GM19351 (cell line): ENCODE measurements around the gene ABR.

ENCODE experiments used
- ATAC-seq: cut with Tn5 transposase; IDR thresholded peaks from one replicate; pipeline ENCODE4 v1.9.1; 2021; ENCODE audit warnings: mild to moderate bottlenecking, moderate library complexity; ENCODE audit not compliant: unreplicated experiment

Gene ABR

GRCh38 chr17:1179818-1180742, at the start of gene ABR:
Gene ABR (minus strand): TSS chr17:1179981. CDS start chr17:1179727, 254 bp downstream.
- ATAC-seq, result no peak

GRCh38 chr17:1229349-1229899, 49.6 kb upstream of the ABR start:
- ATAC-seq, result peak; percentile 58

DNA sequence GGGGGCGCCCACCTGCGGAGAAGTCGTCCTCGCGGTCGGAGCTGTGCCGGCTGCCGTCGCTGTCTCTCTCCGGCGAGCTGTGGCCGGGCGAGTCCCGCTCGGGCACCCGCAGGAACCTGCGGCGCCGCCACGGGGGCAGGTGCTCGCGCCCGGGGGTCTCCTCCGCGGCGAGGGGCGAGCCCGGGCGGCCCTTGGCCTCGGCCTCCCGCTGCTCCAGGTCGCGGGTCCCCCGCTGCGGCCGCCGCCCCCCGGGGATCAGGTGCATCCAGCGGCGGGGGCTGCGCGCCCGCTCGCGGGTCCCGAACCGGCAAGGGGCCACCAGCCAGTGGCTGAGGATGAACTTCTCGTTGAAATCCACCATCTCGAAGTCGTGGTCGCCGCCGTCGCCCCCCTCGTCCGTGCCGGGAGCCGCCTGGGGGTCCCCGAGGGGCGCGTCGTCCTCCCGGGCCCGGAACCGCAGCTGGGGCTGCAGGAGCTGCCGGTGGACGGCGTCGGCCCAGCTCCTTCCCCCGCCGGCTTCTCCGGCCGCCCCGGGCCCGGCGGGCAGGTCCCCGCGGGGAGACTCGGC, 49.1 kb upstream of the ABR start:
- ATAC-seq, result peak; percentile 19

DNA sequence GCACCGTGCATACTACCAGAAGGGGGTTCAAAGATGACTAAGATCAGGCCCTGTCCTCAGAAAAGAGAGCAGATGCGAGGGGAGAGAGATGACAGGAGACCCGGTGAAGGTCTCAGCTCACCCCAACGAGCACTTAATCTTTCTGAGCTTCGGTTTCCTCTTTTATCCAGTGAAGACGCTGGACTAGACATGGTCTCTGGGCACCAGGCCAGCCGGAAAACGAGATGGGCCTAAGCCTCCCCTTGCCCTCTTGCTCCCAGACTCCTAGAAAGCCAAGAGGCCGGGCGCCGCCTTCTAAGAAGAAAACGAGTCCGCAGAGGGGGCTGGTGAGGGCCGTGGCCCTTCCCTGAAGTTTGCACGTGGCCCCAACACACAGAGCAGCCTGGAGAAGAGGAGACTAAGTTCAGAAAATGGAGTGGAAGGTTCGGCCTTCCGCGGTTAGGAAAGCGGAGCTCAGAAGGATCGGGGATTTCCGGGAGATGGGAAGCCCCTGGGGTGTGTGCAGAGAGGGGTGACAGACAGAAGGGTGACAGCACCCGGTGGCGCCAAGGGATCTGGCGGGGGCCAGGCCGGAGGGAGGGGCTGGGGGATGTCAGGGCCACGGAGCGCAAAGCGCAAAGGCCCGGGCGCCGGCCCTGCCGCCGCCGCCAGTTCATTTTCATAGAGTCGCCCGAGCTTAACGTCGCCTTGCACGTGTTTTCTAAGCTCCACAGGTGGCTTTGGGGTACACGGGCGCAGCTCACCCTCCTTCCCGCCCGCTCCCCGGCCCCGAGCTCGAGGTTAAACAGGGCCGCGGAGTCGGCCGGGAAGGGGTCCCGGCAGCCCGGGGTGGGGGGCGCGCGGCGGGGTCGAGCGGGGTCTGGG, 48.4 kb upstream of the ABR start:
- no peak for ATAC-seq

- ATAC-seq, result no peak
Observed at GRCh38 chr17:1227365-1227764, 47.6 kb upstream of the ABR start.

GRCh38 chr17:1226308-1226707, 46.5 kb upstream of the ABR start:
- ATAC-seq, result no peak

DNA sequence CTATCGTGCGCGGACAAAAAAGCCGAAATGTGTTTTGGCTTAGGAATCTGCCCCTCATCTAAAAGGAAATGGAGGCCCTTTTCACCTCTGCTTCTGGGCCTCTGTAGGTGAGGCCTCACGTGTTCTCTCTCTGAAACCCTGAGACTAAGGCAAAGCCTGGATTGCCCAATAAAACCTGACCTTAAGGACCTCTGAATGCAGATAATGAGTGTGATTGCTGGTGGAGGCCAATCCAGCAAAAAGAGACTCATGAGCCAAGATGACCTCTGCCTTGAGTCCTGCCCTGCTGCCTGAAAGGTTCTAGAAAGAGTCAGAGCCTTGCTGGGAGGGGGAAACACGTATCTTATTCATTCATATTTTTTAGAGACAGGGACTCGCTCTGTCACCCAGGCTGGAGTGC, 44.5 kb upstream of the ABR start:
- no peak for ATAC-seq

GRCh38 chr17:1223662-1224061, 43.9 kb upstream of the ABR start:
- no peak for ATAC-seq

DNA sequence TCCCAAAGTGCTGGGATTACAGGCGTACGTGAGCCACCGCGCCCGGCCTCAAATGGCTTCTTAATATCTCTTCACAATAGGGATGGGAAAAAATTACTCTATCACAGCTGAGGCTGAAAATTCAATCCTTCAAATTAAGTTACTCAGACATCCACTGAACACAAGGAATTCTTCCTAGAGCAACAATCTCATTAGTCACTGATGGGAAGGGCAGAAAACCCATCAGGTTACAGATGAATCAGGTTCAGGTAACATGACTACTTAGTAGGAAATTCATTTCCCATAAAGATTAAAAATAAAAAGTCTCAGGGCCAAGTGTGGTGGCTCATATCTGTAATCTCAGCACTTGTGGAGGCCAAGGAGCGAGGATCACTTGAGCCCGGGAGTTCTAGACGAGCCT, 42.5 kb upstream of the ABR start:
- ATAC-seq, result no peak

GRCh38 chr17:1221209-1221608, 41.4 kb upstream of the ABR start:
- no peak for ATAC-seq

DNA sequence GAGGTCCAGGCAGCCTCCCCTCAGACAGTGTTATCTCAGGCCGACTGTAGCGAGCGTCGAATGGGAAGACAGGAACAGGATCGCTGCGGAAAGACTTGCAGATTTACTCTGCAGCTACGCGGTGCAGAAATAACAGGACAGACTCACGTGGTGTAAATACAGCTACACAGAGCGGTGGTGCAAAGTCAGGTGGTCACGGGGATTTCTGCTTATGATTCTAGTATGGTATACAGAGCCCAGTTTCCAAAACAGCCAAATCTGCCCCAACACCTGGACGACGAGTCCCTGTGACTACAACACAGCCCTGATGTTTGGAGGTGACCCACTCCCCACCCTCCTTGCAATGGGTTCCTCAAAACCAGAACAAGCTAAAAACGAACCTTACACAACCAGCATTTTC, 40.6 kb upstream of the ABR start:
- ATAC-seq, result no peak

DNA sequence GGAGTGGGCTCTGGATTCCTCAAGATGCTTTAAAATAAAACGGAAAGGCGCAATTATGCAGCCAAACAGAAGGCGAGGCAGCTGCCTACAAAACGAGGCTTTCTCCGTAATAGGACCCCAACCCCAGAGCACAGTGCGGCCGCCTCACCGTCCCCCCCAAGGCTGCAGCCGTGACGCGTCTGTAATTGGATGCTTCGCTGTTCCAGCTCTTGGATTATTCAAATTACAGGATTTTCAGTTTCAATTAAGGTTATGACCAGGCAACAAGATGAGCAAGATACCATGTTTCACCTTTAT, 37.3 kb upstream of the ABR start:
- no peak for ATAC-seq

DNA sequence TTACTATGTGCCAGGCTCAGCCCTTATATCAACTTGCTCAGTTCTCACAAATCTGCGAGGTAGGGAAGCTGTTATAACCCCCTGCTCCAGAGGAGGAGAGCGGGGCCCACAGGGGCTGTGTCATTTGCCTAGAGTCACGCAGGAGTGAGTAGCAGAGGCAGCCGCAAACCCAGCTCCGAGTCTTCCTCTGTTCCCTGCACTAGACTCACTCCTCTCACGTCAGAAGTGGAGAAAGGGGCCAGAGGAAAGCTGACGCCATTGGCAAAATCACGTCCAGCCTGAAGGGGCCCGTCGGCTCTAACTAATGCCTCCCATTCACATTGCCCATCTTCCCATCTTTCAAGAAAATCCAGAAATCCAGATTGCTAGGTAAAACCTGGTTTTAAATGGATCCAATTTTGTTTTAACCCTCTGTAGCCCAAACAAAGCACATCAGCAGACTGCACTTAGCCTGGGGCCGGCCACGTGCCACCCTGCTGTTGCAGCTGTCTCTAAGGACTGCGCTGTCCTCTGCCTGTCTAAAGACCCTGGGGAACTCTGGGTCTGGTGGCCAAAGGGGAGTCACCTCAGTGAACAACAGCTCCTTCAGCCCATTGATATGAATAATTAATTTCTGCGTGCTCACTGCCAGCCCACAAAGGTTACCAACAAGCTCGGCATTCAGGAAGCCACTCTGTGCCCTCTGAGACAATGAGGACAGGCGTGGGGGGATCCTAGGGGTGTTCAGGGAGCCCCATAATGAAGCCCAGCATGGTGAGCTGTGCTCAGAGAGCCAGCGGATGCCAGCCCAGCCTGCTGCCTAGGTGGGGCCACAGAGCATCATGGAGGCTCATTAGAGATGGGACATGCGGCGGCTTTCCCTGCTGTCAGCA, 36.7 kb upstream of the ABR start:
- no peak for ATAC-seq

DNA sequence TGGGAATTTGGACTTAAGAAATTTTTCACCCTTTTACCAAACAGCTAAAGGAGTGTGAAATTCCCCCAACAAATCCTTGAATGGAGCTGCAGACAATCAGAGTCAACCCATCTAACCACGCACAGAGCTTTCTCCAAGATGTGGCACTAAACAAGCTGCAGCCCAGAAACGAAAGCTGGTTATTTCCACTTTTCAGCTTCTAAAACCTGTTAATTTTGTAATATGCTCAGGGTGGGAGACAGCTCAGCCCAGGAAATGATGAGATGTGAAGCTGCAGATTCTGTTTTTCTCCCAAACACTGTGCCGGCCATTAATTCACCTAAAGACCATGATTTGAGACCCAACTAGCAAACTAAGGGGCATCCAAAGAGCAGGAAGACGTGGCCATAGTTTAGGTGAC, 33.2 kb upstream of the ABR start:
- no peak for ATAC-seq

GRCh38 chr17:1211287-1211686, 31.5 kb upstream of the ABR start:
- ATAC-seq, result no peak

GRCh38 chr17:1208966-1209365, 29.2 kb upstream of the ABR start:
- ATAC-seq, result no peak

DNA sequence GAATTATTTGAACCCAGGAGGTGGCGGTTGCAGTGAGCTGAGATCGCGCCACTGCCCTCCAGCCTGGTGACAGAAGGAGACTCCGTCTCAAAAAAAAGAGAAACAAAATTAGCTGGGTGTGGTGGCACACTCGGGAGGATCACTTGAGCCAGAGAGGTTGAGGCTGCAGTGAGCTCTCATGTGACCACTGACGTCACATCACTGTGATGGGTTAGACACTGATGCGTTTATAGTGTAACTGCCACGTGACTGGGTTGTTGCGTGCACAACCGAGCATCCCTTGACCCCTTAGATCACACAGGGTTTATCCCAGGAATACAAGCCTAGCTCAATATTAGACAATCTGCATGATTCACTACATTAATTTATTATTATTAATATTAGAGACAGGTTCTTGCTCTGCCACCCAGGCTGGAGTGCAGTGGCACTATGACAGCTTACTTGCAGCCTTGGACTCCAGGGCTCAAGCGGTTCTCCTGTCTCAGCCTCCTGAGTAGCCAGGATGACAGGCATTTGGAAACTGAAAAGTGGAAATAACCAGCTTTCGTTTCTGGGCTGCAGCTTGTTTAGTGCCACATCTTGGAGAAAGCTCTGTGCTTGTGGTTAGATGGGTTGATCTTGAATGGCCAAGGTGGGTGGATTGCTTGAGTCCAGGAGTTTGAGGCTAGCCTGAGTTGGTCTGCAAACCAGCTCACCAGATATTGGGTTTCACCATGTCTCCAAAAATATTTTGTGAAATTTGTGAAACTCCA, 26.4 kb upstream of the ABR start:
- ATAC-seq, result no peak

- no peak for ATAC-seq
Observed at GRCh38 chr17:1203967-1204291, 24.1 kb upstream of the ABR start.

DNA sequence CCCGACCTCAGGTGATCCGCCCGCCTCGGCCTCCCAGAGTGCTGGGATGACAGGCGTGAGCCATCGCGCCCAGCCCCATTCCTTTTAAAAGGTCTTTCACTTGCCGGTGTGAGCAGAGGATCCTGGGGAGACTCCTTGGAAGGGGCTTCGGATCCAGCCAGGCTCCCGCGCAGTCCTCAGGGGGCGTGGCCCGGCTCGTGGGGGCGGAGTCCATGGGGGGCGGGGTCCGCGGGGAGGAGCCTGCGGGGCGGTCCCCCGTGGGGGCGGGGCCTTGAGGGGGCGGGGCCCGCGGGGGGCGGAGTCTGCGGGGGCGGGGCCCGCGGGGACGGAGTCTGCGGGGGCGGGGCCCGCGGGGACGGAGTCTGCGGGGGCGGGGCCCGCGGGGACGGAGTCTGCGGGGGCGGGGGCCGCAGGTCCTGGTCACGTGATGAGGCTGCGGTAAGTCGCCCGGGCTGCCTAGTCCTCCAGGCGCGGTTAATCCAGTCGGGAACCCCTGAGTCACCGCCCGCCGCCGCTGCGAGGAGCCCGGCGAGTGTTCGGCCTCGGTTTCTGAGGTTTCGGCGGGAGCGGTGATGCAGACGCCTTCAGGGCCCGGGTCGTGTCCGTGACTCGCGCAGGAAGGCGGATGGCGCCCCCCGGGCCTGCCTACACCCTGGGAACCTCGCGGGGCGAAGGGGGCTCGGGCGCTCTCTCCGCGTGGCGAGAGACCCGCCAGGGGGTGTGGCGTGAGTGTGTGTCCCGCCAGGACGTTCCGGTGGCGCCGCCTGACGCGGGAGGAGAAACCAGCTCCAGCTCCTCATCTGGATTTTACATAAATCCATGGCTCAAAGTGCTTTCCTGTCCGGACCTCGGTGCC, 23.6 kb upstream of the ABR start:
- no peak for ATAC-seq
